Measurements from ENCODE around the gene HEG1.
"Not testable (repeated sequence)": the region's sequence is repeated elsewhere in the genome, so short reads cannot be mapped to it uniquely, and the experiment has no call there.

Gene HEG1, protein sequence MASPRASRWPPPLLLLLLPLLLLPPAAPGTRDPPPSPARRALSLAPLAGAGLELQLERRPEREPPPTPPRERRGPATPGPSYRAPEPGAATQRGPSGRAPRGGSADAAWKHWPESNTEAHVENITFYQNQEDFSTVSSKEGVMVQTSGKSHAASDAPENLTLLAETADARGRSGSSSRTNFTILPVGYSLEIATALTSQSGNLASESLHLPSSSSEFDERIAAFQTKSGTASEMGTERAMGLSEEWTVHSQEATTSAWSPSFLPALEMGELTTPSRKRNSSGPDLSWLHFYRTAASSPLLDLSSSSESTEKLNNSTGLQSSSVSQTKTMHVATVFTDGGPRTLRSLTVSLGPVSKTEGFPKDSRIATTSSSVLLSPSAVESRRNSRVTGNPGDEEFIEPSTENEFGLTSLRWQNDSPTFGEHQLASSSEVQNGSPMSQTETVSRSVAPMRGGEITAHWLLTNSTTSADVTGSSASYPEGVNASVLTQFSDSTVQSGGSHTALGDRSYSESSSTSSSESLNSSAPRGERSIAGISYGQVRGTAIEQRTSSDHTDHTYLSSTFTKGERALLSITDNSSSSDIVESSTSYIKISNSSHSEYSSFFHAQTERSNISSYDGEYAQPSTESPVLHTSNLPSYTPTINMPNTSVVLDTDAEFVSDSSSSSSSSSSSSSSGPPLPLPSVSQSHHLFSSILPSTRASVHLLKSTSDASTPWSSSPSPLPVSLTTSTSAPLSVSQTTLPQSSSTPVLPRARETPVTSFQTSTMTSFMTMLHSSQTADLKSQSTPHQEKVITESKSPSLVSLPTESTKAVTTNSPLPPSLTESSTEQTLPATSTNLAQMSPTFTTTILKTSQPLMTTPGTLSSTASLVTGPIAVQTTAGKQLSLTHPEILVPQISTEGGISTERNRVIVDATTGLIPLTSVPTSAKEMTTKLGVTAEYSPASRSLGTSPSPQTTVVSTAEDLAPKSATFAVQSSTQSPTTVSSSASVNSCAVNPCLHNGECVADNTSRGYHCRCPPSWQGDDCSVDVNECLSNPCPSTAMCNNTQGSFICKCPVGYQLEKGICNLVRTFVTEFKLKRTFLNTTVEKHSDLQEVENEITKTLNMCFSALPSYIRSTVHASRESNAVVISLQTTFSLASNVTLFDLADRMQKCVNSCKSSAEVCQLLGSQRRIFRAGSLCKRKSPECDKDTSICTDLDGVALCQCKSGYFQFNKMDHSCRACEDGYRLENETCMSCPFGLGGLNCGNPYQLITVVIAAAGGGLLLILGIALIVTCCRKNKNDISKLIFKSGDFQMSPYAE (N-terminal part only)

DNA sequence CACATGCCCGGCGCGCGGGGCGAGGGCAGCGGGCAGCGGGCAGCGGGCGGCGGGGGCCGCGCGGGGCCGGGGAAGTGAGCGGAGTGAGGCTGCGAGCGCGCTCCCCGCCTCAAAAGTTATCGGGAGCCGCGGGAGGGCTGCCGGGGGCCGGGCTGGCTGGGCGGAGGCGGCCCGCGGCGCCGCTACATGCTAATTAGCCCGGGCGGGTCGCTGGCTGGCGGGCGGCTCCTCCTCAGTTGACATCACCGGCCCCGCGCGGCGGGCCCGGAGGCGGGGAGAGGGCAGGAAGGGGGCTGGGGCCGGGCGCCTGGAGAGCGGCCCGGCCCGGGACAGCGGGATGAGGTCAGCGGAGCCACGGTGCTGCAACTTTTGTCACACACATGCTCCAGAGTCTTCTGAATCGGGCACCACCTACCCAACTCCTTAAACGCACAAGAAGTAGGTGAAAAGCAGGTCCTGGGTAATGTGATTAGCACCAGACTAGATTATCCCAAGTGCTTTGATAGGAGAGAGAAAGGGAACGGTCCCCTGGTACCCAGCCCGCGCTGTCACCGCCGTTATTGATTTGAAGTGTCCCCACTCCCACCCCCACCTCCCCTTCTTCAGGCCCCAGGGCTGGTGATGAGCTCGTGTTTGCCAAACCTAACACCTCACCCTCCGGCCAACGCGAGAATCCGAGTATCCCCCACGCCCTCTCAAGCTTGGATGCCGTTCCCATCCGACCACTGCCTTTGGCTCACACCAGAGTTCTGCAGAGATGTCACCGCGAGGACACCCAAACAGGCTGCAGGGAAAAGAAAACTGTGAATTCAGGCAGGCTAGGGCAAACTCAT, at the start of gene HEG1:
HEG1 (minus strand) TSS at position 85 of the 833 bp plus-strand sequence. CDS start 107 bp downstream, outside the sequence.
- peak; percentile 77 for DNase-seq

DNA sequence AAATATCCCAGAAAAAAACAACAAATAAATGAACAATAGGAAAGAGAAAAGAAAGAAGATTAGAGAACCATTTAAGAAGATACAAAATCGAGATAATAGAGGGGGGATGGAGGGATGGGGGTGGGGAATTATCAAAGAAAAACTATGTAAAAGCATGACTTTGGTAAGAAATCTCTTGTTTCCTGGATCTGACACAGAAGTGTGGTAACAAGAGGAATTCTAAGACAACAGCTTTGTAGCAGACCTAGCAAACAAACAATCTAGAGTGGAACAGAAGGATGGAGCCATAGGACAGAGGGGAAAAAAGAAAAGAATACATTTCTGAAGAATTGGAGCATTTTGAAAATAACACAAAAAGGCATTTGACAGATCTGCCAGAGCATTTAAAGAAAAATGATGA, 49.3 kb upstream of the HEG1 start:
- no peak for DNase-seq

DNA sequence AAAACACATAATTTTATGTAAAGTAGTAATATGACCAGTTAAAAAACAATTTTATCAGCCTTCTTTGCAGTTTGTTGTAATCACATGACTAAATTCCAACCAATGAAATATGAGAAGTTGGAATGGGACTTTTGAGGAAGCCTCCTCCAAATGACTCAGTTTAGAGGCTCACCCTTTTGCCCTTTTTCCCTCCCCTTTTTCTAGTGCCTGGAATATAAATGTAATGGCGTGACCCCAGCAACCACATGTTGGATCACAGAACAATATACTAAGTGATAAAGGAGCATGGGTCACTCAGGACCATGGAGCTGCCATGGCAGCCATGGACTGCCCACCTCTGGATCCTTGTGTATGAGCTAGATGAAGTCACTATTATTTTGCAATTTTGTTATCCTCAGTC, 48.8 kb upstream of the HEG1 start:
- no peak for DNase-seq

DNA sequence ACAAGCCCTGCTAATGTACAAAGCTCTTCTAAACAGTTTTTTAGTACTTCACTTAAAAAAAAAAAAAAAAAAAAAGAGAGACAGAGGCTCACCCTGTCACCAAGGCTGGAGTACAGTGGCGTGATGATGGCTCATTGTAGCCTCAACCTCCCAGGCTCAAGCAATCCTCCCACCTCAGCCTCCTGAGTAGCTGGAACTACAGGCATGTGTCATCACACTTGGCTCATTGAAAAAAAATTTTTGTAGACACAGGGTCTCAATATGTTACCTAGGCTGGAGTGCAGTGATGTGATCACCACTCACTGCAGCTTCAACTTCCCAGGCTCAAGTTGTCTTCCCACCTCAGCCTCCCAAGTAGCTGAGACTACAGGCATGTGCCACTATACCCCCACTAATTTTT, 47.6 kb upstream of the HEG1 start:
- no peak for DNase-seq

DNA sequence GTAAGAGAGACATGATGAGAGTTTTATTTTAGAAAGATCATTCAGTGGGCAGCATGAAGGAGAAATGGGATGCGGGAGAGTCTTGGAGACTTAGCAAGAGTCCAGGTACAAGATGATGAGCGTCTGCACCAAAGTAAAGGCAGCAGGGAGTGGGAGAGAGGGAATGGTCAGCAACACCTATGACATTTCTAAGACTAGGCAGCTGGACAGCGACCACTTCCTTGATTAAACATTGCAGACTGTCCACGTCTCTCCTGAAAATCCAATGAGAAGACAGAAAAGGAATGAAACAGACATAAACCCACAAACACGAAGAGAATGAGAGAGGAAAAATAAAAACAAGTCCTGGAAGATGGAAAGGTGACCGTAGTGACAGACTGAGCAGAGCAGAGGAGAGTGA, 46.7 kb upstream of the HEG1 start:
- no peak for DNase-seq

DNA sequence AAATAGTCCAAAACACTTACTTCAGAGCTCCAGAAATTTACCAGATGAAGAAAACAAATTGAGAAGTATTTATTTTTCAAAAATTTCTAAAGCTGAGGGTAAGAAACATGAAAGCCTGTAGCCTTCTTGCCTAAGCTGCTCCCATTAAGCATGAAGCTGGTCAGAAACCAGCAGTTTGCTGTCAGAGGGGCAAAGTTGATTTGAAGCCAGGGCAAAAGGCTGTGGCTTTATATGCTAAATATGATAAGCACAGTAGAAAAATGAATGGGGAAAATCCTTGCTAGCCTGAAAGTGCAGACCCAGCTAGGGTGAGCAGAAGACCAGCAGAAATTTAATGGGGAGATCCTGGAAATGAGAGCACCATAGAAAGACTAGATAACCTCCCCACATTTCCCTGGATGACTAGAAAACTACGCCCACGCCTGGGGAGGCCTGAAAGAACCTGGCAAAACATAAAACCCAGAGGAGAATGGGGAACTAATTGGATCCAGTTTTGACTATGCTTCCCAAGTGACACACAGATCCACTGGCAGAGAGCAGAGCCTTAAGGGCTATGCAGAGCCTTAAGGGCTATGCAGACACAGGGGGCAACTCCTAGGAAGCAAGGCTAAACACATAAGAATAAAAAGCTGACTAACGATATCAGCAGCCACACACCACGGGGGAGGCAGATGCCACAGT, 43.0 kb upstream of the HEG1 start:
- DNase-seq, result peak; percentile 66

DNA sequence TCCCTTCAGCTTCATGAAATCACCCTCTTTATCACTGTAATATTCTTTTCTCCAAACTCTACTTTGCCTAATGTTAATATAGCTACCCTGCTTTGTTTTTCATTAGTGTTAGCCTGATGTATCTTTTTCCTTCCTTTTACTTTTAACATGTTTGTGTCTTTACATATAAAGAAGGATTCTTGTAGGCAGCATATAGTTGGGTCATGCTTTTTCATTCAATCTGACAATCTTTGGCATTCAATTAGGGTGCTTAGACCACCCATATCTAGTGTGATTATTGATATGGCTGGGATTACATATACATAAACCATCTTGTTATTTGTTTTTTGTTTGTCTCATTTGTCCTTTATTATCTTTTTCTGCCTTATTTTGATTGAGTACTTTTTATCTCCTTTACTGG, 34.9 kb upstream of the HEG1 start:
- DNase-seq, result no peak

DNA sequence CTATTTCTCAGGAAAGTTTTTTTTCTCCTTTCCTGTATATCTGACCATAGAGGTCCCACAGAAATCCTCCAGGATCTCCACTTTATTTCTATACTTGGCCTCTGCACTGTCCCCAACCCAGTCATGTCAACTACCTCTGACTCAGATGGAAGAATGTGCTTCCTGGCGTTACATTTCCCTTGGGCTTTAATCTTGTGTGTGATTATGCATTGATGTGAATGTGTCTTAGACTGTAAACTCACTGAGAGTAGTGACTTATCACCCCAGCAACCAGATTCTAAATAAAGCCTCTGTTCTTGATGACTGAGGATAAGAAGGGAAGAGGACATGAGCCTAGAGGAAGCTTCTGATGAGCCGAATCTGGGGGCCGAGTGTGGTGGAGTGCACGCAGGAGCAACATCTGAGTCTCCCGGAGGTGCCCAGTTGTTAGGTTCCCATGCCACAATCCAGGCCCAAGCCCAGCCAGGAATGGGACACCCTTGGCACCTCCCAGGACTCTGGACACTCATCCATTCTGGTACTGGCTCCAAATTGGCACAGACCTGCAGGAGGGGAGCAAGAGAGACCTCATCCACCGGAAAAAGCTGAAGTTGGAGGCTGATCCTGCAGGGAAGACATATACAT, 32.1 kb upstream of the HEG1 start:
- DNase-seq, result no peak

DNA sequence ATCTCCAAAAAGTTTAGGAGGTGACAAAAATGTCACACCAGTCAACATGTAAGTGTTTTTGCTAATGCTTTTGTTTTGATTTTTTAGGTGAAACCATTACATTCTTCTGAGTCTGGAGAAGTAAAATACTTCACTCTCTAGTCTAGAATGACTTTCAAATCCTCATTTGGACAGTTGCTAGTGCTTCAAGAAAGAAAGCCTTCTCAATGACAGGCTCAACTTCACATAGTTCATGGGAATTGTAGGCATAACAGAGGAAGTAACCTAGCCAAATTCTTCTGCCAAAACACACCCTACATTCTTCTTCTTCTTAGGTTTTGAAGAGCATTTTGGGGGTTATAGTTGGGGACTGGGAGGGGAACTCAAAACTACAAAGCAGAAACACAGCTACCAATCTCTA, 29.4 kb upstream of the HEG1 start:
- no peak for DNase-seq

DNA sequence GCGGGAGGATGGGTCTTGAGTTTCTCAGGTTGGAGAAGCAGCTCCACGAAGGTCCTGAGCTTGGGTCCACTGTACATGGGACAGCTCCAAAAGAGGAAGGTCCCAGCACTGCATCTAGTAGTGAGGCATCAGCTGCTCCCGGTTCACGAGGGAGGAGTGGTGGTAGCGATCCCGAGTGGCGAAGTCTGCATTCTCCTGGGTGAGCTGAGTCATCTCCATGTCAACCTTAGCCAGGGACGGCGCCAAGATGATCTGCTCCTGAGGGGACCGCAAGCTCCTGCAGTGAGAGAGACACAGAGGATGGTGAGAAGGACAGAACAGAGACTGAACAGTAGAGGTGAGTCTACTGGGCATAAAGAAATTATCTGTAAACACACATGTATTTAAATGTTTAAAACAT, 28.0 kb upstream of the HEG1 start:
- DNase-seq, result no peak

DNA sequence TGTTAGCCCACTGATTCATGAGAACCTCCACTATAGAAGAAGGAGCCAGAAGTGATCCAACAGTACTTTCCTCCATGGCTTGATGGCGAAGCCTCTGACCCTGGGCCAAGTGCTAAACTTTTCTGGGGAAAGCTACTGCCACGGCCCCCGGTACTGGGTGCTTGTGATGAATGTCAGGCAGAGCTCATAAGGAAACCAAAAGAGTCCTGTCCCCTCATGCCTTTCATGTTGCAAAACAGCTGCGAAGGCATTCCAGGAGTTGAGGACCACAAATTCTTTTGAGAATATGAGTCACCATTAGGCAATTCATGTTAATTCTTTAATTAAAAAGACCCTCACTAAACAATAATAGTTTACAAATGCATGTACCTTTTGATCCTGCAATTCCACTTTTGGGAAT, 26.5 kb upstream of the HEG1 start:
- DNase-seq, result not testable (repeated sequence)

DNA sequence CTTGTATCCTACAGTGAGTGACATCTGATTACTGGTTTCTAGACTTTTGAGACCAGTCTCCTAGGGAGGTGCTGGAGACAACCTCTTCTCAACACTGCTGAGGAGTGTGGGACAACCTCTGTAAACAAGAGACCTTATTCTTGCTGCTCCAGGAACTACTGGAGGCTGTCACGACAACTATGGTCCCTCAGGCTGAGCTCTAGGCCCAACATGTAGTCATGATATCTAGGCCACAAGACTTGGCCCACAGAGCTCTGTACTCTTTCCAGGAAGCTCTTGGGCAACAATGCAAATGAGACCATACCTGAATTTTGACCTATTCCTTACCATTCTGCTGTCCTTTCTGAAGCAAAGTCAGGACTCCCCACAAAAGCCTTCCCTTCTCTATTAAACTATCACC, 24.3 kb upstream of the HEG1 start:
- DNase-seq, result no peak

DNA sequence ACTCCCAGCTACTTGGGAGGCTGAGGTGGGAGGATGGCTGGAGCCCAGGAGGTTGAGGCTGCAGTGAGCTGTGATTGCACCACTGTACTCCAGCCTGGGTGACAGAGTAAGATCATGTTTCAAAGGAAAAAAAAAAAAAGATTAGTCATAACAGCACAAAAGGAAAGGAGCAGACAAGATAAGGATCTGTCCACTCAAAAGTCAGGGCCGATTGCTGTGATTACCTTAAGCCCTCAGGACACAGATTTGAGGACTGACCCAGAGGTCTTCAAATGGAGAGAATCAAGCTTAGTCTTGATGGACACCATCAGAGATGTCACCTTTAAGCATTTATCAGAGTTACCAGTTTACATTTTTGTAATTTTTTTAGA, 23.9 kb upstream of the HEG1 start:
- DNase-seq, result no peak

DNA sequence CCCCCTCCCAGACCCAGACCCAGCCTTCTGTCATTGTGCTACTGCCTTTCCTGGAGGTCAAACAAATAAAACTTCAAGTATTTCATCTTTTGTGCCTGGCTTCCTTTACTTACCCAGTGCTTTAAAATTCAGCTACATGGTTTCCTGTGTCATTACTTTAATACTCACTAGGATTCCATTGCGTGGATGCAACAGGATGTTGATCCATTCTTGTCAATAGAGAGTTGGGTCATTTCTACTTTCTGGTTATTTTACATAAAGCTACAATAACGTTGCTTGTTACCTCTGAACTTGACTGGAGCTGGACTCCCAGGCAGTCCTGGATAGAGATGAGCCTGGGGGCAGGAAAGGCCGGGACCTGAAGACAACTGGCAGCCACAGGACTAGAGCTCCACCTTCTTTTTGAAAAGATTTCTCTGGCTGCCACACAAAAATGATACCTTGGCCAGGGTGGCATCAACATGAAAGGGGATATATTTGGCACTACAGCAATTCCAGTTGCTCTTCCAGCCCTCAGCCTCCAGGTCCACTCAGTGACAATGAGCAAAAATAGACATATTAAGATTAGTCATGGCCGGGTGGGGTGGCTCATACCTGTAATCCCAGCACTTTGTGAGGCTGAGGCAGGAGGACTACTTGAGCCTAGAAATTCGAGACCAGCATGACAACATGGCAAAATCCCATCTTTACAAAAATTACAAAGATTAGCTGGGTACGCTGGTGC, 23.3 kb upstream of the HEG1 start:
- no peak for DNase-seq

DNA sequence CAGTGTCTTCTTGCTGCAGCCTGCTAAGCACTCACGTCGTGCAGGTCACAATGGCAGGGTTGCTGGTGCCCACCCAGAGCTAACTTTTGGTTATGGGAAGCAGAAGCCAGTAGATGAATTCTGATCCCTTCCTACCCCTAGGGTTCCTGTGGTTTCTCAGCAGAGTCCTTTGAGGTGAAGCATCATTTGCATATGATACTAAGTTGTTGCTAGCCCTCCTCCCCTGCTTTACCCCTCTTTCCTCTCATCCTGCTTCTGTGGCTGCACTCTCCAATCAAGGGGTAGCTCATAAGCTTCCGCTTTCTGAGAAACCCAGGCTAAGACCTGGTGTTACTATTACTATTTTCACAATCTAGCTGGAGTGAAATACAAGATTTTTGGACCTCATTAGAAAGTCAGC, 22.1 kb upstream of the HEG1 start:
- DNase-seq, result no peak

DNA sequence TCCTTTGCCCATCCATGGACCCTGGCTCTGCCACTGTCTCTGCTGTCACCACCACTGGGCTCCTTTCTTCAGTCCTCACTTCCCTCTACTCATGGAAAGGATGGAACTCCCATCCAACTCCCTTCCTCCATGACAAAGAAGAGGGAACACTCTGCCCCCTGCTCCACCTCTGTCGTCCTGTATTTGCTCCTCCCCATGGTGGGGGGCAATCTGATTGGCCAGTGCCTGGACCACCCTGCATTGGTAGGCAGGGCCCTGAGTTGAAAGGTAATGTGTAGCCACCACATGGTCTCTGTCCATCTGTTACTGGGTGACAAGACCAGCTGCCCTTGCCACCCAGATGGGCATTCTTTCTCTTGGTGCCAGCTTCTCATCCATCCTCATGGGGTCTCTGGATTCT, 20.7 kb upstream of the HEG1 start:
- no peak for DNase-seq

DNA sequence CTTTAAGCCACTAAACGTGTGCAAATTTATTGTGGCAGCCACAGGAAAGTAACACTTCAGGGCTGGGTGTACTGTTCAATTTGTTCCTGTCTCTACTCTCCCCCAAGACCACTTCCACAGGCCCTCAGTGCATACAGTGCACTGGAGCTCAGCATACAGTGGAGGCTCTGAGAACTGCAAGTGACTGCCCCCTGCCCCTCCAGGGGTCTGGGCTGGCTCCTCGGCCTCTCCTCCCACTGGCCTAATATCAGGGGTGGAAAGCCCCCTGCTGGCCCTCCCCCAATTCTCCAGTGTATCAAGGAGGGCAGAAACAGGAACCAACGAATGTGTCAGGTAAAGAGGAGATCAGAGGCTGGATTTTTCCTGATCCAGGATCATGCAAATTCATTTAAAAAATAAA, 19.9 kb upstream of the HEG1 start:
- DNase-seq, result no peak

DNA sequence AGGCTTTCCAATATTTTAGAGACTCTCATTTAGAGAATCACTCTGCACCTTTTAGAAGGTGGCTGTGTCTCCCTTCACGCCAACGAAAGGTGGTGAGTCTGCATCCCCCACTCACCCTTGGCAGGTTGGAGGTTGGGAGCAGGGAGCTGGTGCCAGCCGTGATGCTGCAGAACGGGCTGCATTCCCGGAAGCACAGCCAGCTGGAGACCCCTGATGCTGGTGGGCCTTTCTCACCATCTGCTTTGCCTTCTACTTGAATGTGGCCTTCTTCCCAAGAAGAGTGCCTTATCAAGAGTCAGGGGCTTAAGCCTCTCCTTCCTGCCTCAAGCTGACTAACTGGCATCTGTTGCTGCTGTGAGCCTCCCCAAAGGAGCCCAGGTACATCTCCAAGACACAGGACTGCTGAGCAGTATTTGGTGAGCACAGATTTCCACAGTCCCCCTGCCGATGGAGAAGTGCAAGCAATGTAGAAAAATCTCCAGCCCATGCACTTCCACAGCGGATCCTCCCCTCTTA, 17.7 kb upstream of the HEG1 start:
- no peak for DNase-seq

DNA sequence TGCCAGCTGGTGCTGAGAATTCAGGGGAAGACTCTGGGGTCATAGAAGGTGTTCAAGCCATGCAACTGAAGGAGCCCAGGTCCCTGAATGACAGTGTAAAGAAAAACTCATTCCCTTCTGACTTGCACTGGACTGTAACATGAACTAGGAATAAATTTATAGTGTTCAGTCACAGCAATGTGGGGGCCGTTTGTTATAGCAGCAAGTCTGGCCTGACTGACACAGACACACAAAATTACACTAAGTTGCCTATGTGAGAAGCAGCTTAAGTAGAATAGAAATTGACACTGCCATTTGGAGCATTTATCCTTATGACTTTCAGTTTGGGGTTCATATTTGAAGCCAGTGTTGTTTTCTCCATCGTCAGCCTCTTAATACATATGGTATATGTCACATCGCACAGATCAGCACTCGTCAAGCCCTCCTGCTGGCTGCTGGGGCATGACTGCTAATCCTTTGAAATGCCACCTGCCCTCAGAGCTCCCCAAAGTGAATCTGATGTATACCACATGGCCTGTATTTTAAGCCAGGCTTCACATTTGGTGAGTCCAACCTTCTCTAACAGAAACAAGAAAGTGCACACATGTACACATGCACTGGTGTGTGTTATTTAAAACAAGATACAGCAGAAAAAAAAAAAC, 17.1 kb upstream of the HEG1 start:
- DNase-seq, result no peak

DNA sequence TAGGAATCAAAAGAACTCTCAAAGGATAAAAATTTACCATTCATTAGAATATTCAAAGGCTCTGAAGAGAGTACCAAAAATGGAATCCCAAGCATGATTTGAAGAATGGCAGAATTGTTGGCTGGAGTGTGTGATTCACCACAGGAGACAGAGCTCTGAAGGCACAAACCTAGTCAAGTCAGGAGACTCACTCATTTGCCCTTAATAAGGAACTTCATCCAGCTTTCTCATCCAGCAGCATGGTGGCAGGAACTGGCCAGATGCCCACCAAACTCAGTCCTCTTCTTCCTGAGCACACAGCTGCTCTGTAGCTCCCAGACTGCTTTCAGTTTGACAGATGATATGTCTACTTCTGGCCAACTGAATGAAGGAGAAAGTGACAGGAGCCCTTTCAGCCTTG, 16.5 kb upstream of the HEG1 start:
- no peak for DNase-seq
